Loucy (cell line): ENCODE data around the gene IRF6.

Source experiments
- CTCF ChIP-seq: fragments of 200-600 bp; sonication (generic); conservative IDR thresholded peaks from 2 replicates; pipeline ENCODE4 v1.5.1; 2014; ENCODE audit warnings: mild to moderate bottlenecking, antibody characterized with exemption, low read length
- EZH2phosphoT487 ChIP-seq: fragments of 200-600 bp; IDR thresholded peaks from 2 replicates; pipeline ENCODE4 v1.6.1; 2018; ENCODE audit warnings: antibody characterized with exemption, mild to moderate bottlenecking, moderate library complexity, borderline replicate concordance

GRCh38 chr1:209746451-209747165, 59.3 kb downstream of the IRF6 start:
- no peak for TF ChIP-seq CTCF
- TF ChIP-seq EZH2phosphoT487 = no peak
